Colon (tissue), 2 donors: ENCODE data around the gene SULT2B1.
"Not testable (repeated sequence)": the region's sequence is repeated elsewhere in the genome, so short reads cannot be mapped to it uniquely, and the experiment has no call there.

Experiments used
- FAIRE-seq: peaks from 2 replicates; lab custom pipeline; 2012; peaks lifted over from hg19 to GRCh38; lab: Jason Lieb, UNC
- donor health status: control.
- donor health status: control.

SULT2B1 gene

GRCh38 chr19:48551437-48552302 is at the start of gene SULT2B1:
SULT2B1 (plus strand) TSS chr19:48552172; CDS start chr19:48552253, 81 bp downstream.
- FAIRE-seq, result no peak

- no peak for FAIRE-seq
Measured at GRCh38 chr19:48502350-48503018, 49.5 kb upstream of the SULT2B1 start.

GRCh38 chr19:48506138-48506733 is 45.7 kb upstream of the SULT2B1 start:
- no peak for FAIRE-seq

- FAIRE-seq, result no peak
Measured at GRCh38 chr19:48507911-48508439, 44.0 kb upstream of the SULT2B1 start.

GRCh38 chr19:48508729-48509411 is 43.1 kb upstream of the SULT2B1 start:
- FAIRE-seq, result no peak

GRCh38 chr19:48509467-48510194 is 42.3 kb upstream of the SULT2B1 start:
- no peak for FAIRE-seq

GRCh38 chr19:48510421-48511268 is 41.3 kb upstream of the SULT2B1 start:
- no peak for FAIRE-seq

GRCh38 chr19:48511321-48511731 is 40.6 kb upstream of the SULT2B1 start:
- FAIRE-seq, result no peak

GRCh38 chr19:48511800-48512503 is 40.0 kb upstream of the SULT2B1 start, which contains the start of gene LMTK3:
LMTK3 (minus strand) TSS chr19:48511835; CDS start chr19:48511576, 259 bp downstream.
- no peak for FAIRE-seq

GRCh38 chr19:48512504-48513288 is 39.3 kb upstream of the SULT2B1 start:
- no peak for FAIRE-seq

GRCh38 chr19:48513289-48514122 is 38.5 kb upstream of the SULT2B1 start:
- FAIRE-seq, result no peak

GRCh38 chr19:48514123-48514458 is 37.9 kb upstream of the SULT2B1 start:
- no peak for FAIRE-seq

- no peak for FAIRE-seq
Measured at GRCh38 chr19:48516536-48516935, 35.4 kb upstream of the SULT2B1 start.

- FAIRE-seq, result no peak
Measured at GRCh38 chr19:48518207-48518606, 33.8 kb upstream of the SULT2B1 start.

- not testable (repeated sequence) for FAIRE-seq
Measured at GRCh38 chr19:48519426-48519825, 32.5 kb upstream of the SULT2B1 start.

GRCh38 chr19:48520134-48520533 is 31.8 kb upstream of the SULT2B1 start:
- no peak for FAIRE-seq

GRCh38 chr19:48524221-48524620 is 27.8 kb upstream of the SULT2B1 start:
- no peak for FAIRE-seq

GRCh38 chr19:48524732-48525131 is 27.2 kb upstream of the SULT2B1 start:
- no peak for FAIRE-seq
